Kidney (tissue), 14 donors: ENCODE results near the gene ARHGEF40. TPM values are rescaled to one million over a fixed set of nuclear protein-coding genes. Genes with fewer than 3 reads are reported as not detected.

Experiments
- DNase-seq, 5 donors: peaks; one replicate each; pipeline ENCODE4 v3.0.0-alpha.2; 2013 to 2020
- FAIRE-seq: peaks from 2 replicates; lab custom pipeline; 2012; peaks lifted over from hg19 to GRCh38; lab: Jason Lieb, UNC
- H3K27ac ChIP-seq, 2 donors: one replicate each; pipeline ENCODE4 v1.7.0; 2013; ENCODE audit warnings: low read depth in 2 of 2, low read length in 2 of 2, inconsistent platforms in 1 of 2
- H3K27me3 ChIP-seq: one replicate; pipeline ENCODE4 v1.7.1; 2013; ENCODE audit warnings: low read length, inconsistent platforms; ENCODE audit not compliant: control insufficient read depth, insufficient read depth
- H3K36me3 ChIP-seq, 3 donors: one replicate each; pipeline versions ENCODE4 v1.7.0 to v1.7.1; 2013; ENCODE audit warnings: low read length in 3 of 3, control low read depth in 1 of 3, inconsistent platforms in 1 of 3; ENCODE audit not compliant: insufficient read depth in 3 of 3, control insufficient read depth in 2 of 3
- H3K4me1 ChIP-seq, 3 donors: one replicate each; pipeline versions ENCODE4 v1.7.0 to v1.7.1; 2013; ENCODE audit warnings: low read length in 3 of 3, inconsistent platforms in 1 of 3, low read depth in 1 of 3; ENCODE audit not compliant: control insufficient read depth in 2 of 3, insufficient read depth in 2 of 3
- H3K4me3 ChIP-seq, 3 donors: one replicate each; pipeline versions ENCODE4 v1.7.0 to v1.8.1; 2013; ENCODE audit warnings: low read length in 3 of 3, control low read depth in 1 of 3, inconsistent platforms in 1 of 3
- H3K9ac ChIP-seq, 3 donors: one replicate each; pipeline versions ENCODE4 v1.7.0 to v1.7.1; 2013; ENCODE audit warnings: low read length in 3 of 3, control low read depth in 1 of 3, inconsistent platforms in 1 of 3
- H3K9me3 ChIP-seq, 3 donors: one replicate each; pipeline versions ENCODE4 v1.7.0 to v1.7.1; 2013; ENCODE audit warnings: low read length in 3 of 3, control low read depth in 1 of 3, inconsistent platforms in 1 of 3; ENCODE audit not compliant: control insufficient read depth in 2 of 3, insufficient read depth in 1 of 3
- CTCF ChIP-seq: IDR thresholded peaks from 3 replicates; pipeline ENCODE4 v1.5.1; 2012; ENCODE audit warnings: mild to moderate bottlenecking, moderate library complexity, borderline replicate concordance; ENCODE audit not compliant: insufficient read depth; ENCODE audit errors: extremely low read depth
- intact Hi-C: fragments of 100-400 bp; cut with DNase I; formaldehyde crosslinking; loops from one replicate; pipeline ENCODE4 v1.11.1; 2022
- polyA plus RNA-seq: library from polyadenylated mRNA; stranded (reverse); fragments of 350-450 nt; fragmentation: Illumina TruSeq; extraction: RNeasy Lipid Tissue Mini Kit (QIAGEN cat#74804); gene quantifications from one replicate; pipeline ENCODE4 v1.2.3, GENCODE V29; 2014; ENCODE audit warnings: low read depth, low replicate concordance; ENCODE audit not compliant: insufficient read depth
- total RNA-seq: library from RNA; stranded (reverse); fragmentation: NEBNext Ultra II Directional; extraction: Animal tissue kit (Norgen Biotek cat#: 25700); gene quantifications from one replicate; pipeline ENCODE4 v1.2.1, GENCODE V29; 2021
- donor health status: control.
- donor health status: control.
- donor health status: control.
- donor health status: control.
- donor health status: control.
- donor health status: DM: yes; HTN: yes; CAD: no.
- donor health status: Normal renal cell carcinoma (clear cell type).

Gene ARHGEF40
- total and polyA plus RNA-seq, 2 donors from 2014 or later: 15.9 to 25.6 TPM

- Histone ChIP-seq H3K4me3 (no peak overlapping the region), H3K9ac (no peak overlapping the region), H3K27me3 (no peaks in the 10 kb centered on the region), H3K27ac (no peak overlapping the region), H3K36me3 (peaks cover under 1 to 9% (median 2%) of the 10 kb centered on the region in 3 donors), H3K9me3 (no peaks in the 10 kb centered on the region), H3K4me1 (peaks cover 5 to 14% (median 7%) of the 10 kb centered on the region in 3 donors)
- intact Hi-C loops: no loop called here
- peak in 1 of 5 donors; percentile 66 for DNase-seq
- no peak for TF ChIP-seq CTCF
- no peak for FAIRE-seq
Observed at GRCh38 chr14:21090940-21091663, 21.0 kb downstream of the ARHGEF40 start.

GRCh38 chr14:21091821-21092272, 21.7 kb downstream of the ARHGEF40 start:
- Histone ChIP-seq H3K9ac (no peak overlapping the region), H3K27me3 (no peaks in the 10 kb centered on the region), H3K36me3 (peaks cover 0 to 6% (median 2%) of the 10 kb centered on the region in 3 donors), H3K9me3 (no peaks in the 10 kb centered on the region), H3K27ac (no peak overlapping the region), H3K4me3 (no peak overlapping the region), H3K4me1 (peaks cover 5 to 14% (median 7%) of the 10 kb centered on the region in 3 donors)
- TF ChIP-seq CTCF: no peak
- intact Hi-C loops: no loop called here
- DNase-seq: peak in 2 of 5 donors; percentile 58 to 74
- FAIRE-seq: no peak

- peak; percentile 100 for TF ChIP-seq CTCF
- intact Hi-C loops: no loop called here
- H3K9me3 ChIP-seq: no peaks in the 10 kb centered on the region
- peak; percentile 73 to 94 (median 83) for DNase-seq
- H3K9ac ChIP-seq: no peak overlapping the region
- FAIRE-seq: no peak
- no peak overlapping the region for H3K27ac ChIP-seq
- H3K36me3 ChIP-seq: peaks cover 0 to 4% (median 2%) of the 10 kb centered on the region in 3 donors
- H3K4me1 ChIP-seq: peaks cover 5 to 19% (median 7%) of the 10 kb centered on the region in 3 donors
- H3K4me3 ChIP-seq: no peak overlapping the region
- H3K27me3 ChIP-seq: no peaks in the 10 kb centered on the region
Observed at GRCh38 chr14:21092273-21093011, 22.3 kb downstream of the ARHGEF40 start.
